Endothelial cell of umbilical vein (primary cell): ENCODE measurements around the gene SLC41A3.

Source experiments
- CTCF ChIP-seq, 2 donors: IDR thresholded peaks; 1 replicate in 1 of 2; 2 replicates in 1 of 2; pipeline ENCODE4 v1.5.1; 2011; ENCODE audit warnings: low read length in 2 of 2, mild to moderate bottlenecking in 2 of 2, moderate library complexity in 2 of 2, control low read depth in 1 of 2, inconsistent platforms in 1 of 2, low read depth in 1 of 2; ENCODE audit not compliant: insufficient read depth in 1 of 2; ENCODE audit errors: extremely low read depth in 1 of 2
- EZH2 ChIP-seq: IDR thresholded peaks from 2 replicates; pipeline ENCODE4 v1.6.1; 2012; ENCODE audit warnings: borderline replicate concordance, low read depth, mild to moderate bottlenecking, moderate library complexity, low read length, inconsistent platforms; ENCODE audit not compliant: severe bottlenecking
- FOS ChIP-seq: IDR thresholded peaks from 2 replicates; pipeline ENCODE4 v1.6.1; 2011; ENCODE audit warnings: mild to moderate bottlenecking, low read length, moderate library complexity, borderline replicate concordance; ENCODE audit not compliant: insufficient read depth
- JUN ChIP-seq: IDR thresholded peaks from 2 replicates; pipeline ENCODE4 v1.6.1; 2011; ENCODE audit warnings: borderline replicate concordance, low read depth; ENCODE audit not compliant: insufficient read length, insufficient read depth
- MYC ChIP-seq: IDR thresholded peaks from one replicate; pipeline ENCODE4 v1.6.1; 2011; ENCODE audit warnings: mild to moderate bottlenecking, low read depth, low read length
- POLR2A ChIP-seq: IDR thresholded peaks from 2 replicates; pipeline ENCODE4 v1.6.1; 2012; ENCODE audit warnings: low read depth, mild to moderate bottlenecking, control low read depth, low read length
- POLR2AphosphoS5 ChIP-seq: IDR thresholded peaks from 2 replicates; pipeline ENCODE4 v1.6.1; 2012; ENCODE audit warnings: low read depth, mild to moderate bottlenecking, control low read depth, low read length, moderate library complexity; ENCODE audit not compliant: insufficient read depth
- TF ChIP-seq, protein P1 (sequence below): IDR thresholded peaks from 2 replicates; pipeline ENCODE4 v1.6.1; 2011; ENCODE audit not compliant: insufficient read depth, insufficient read length

DNA sequence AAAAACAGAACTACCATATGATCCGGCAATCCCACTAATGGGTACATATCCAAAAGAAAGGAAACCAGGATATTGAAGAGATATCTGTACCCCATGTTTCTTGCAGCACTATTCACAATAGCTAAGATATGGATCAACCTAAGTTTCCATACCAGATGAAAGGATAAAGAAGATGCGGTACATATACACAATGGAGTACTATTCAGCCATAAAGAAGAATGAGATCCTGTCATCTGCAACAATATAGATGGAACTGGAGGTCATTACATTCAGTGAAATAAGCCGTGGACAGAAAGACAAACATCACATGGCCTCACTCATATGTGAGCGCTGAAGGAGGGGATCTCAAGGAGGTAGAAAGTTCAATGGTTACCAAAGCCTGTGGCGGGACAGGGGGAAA is 3.0 kb downstream of the SLC41A3 start:
- TF ChIP-seq CTCF (IDR thresholded peaks at IDR 0.05; ENCODE audit: extremely low read depth in 1 of 2, insufficient read depth in 1 of 2, low read depth in 1 of 2, low read length in 2 of 2) (no peak), POLR2AphosphoS5 (no peak), EZH2 (no peak), POLR2A (no peak), JUN (no peak), MYC (no peak), FOS (no peak)
- TF ChIP-seq, protein P1, sequence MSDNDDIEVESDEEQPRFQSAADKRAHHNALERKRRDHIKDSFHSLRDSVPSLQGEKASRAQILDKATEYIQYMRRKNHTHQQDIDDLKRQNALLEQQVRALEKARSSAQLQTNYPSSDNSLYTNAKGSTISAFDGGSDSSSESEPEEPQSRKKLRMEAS = no peak
